Measurements from ENCODE around the gene IL21R. TPM values are rescaled to one million over a fixed set of nuclear protein-coding genes. Genes with fewer than 3 reads are reported as not detected.

IL21R gene
- 1.1 TPM for polyA plus RNA-seq (2013, experiment 1 of 2)
- 1.3 TPM for polyA plus RNA-seq (2013, experiment 2 of 2)

DNA sequence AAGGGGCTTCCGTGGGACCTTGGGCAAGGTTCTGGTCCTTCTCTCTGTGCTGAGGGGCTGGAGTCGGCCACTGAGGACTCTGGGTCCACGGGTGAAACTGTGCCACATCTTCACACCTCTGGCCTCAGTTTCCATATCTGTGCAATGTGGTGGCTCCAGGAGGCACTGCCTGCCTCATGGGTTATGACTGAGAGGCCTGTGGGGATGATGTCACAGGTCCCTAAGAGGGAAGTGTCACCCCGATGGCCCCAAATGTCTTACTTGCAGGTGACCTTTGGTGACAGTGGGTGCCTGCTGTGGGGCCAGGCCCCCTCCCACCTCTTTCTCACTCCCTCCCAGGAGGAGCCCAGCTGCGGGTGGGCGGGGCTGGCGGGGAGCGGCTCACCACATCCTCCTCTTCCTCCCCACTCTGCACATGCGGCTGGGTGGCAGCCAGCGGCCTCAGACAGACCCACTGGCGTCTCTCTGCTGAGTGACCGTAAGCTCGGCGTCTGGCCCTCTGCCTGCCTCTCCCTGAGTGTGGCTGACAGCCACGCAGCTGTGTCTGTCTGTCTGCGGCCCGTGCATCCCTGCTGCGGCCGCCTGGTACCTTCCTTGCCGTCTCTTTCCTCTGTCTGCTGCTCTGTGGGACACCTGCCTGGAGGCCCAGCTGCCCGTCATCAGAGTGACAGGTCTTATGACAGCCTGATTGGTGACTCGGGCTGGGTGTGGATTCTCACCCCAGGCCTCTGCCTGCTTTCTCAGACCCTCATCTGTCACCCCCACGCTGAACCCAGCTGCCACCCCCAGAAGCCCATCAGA is at the start of gene IL21R:
IL21R (plus strand) TSS at position 407 of the 801 bp plus-strand sequence. CDS start 27,898 bp downstream, outside the sequence.
- 53 to 59% methylated on average over 18 to 19 of the region's 23 CpGs for whole genome bisulfite sequencing, 2 experiments (ENCODE audit: insufficient coverage in 2 of 2)
- Histone ChIP-seq H3K36me3 (ENCODE audit: control insufficient read depth, insufficient read depth, low read length) (no peaks in the 10 kb centered on the region), H3K27ac (ENCODE audit: low read depth, low read length, severe bottlenecking) (no peak within 1 kb of the TSS), H3K4me1 (ENCODE audit: control insufficient read depth, insufficient read depth, low read length, poor library complexity, severe bottlenecking) (no peaks in the 10 kb centered on the region), H3K9me3 (ENCODE audit: control insufficient read depth, low read length) (no peaks in the 10 kb centered on the region), H3K4me3 (ENCODE audit: extremely low read depth, insufficient read depth, low read length, poor library complexity, severe bottlenecking) (no peak within 1 kb of the TSS)

DNA sequence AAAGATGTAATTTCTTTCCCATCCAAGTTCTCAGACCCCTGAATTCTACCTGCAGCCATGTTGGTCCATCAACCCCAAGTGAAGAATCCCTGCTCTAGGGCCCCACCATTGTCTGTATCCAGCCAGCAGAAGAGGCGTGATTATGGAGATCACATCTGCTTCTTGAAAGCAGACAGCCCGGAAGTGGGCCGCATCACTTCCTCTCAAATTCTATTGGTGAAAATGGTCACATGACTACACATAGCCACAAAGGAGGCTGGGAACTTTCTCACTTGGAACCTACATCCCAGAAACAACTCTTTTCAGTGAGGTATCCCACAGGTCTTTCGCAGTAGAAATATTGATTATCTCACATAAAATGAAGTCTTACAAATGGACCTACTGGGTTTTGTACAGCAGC is 48.1 kb upstream of the IL21R start:
- Histone ChIP-seq H3K4me3 (ENCODE audit: extremely low read depth, insufficient read depth, low read length, poor library complexity, severe bottlenecking) (no peak overlapping the region), H3K4me1 (ENCODE audit: control insufficient read depth, insufficient read depth, low read length, poor library complexity, severe bottlenecking) (no peaks in the 10 kb centered on the region), H3K36me3 (ENCODE audit: control insufficient read depth, insufficient read depth, low read length) (peaks cover 79% of the 10 kb centered on the region), H3K9me3 (ENCODE audit: control insufficient read depth, low read length) (no peaks in the 10 kb centered on the region), H3K27ac (ENCODE audit: low read depth, low read length, severe bottlenecking) (no peak overlapping the region)
- 94 to 100% methylated on average over 2 to 4 of the region's 4 CpGs for WGBS, 2 experiments (ENCODE audit: insufficient coverage in 2 of 2)

DNA sequence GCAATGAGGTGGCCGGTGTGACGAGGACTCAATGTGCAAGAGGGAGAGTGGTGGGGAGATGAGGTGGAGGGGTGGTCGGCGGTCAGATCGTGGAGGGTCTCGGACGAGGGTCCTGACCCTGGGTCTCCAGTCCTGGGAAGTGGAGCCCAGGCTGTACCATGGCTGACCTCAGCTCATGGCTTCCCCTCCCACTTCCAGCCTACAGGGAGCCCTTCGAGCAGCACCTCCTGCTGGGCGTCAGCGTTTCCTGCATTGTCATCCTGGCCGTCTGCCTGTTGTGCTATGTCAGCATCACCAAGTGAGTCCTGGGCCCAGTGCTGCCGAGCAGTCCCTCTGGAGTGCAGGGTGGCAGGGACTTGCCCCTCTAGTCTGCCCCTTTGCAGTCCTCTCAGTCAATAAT is 46.4 kb upstream of the IL21R start:
- 77 to 80% methylated on average over 5 to 7 of the region's 12 CpGs for WGBS, 2 experiments (ENCODE audit: insufficient coverage in 2 of 2)
- Histone ChIP-seq H3K27ac (ENCODE audit: low read depth, low read length, severe bottlenecking) (no peak overlapping the region), H3K9me3 (ENCODE audit: control insufficient read depth, low read length) (peaks cover 7% of the 10 kb centered on the region), H3K4me1 (ENCODE audit: control insufficient read depth, insufficient read depth, low read length, poor library complexity, severe bottlenecking) (no peaks in the 10 kb centered on the region), H3K36me3 (ENCODE audit: control insufficient read depth, insufficient read depth, low read length) (peaks cover 79% of the 10 kb centered on the region), H3K4me3 (ENCODE audit: extremely low read depth, insufficient read depth, low read length, poor library complexity, severe bottlenecking) (no peak overlapping the region)

DNA sequence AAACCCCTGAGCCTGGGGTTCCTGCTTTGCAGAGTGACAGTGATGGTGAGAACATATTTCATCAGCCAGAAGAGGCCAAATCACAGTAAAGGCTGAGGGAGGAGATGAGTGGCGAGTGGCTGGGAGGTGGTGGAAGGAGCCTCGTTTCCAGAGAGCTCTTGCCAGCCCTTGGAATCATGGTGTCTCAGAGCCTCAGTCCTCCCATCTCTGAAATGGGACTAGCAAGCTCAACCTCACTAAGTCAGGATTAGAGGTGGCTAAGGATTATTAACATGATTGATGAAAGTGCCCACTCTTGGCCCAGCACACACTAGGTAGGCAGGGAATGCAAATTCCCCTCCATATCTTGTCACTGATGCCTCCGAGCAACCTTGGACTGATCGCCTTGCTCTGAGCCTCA is 45.2 kb upstream of the IL21R start:
- 96 to 100% methylated on average over 2 to 4 of the region's 4 CpGs for WGBS, 2 experiments (ENCODE audit: insufficient coverage in 2 of 2)
- peaks cover 73% of the 10 kb centered on the region for H3K36me3 ChIP-seq (ENCODE audit: control insufficient read depth, insufficient read depth, low read length)

DNA sequence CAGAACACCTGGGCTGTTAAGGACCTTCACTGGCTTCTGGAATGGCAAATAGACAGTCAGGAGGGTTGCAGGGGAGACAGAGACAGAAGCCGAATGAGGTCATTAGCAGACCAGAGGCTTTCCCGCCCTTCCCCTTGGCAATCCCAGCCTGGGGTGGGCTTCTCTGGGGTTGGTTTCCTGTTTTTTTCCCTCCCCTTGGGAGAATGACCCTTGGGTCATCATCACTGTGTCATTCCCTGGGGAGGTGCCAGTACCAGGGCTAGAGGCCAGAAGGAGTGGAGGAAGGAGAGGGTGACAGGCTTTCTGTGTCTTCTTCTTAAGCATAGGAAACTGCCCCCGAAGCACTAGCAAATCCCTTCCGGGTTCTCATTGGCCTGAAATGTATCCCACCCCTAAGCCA is 42.9 kb upstream of the IL21R start:
- Histone ChIP-seq H3K4me3 (ENCODE audit: extremely low read depth, insufficient read depth, low read length, poor library complexity, severe bottlenecking) (no peak overlapping the region), H3K36me3 (ENCODE audit: control insufficient read depth, insufficient read depth, low read length) (peaks cover 67% of the 10 kb centered on the region), H3K27ac (ENCODE audit: low read depth, low read length, severe bottlenecking) (no peak overlapping the region), H3K4me1 (ENCODE audit: control insufficient read depth, insufficient read depth, low read length, poor library complexity, severe bottlenecking) (no peaks in the 10 kb centered on the region), H3K9me3 (ENCODE audit: control insufficient read depth, low read length) (peaks cover 7% of the 10 kb centered on the region)
- WGBS, 2 experiments (ENCODE audit: insufficient coverage in 2 of 2), result 97 to 100% methylated on average over 2 to 4 of the region's 4 CpGs

More for the DNA sequence above, 45.2 kb upstream of the IL21R start:
- H3K4me3 ChIP-seq (ENCODE audit: extremely low read depth, insufficient read depth, low read length, poor library complexity, severe bottlenecking), result no peak overlapping the region
- no peaks in the 10 kb centered on the region for H3K4me1 ChIP-seq (ENCODE audit: control insufficient read depth, insufficient read depth, low read length, poor library complexity, severe bottlenecking)
- H3K27ac ChIP-seq (ENCODE audit: low read depth, low read length, severe bottlenecking), result no peak overlapping the region
- peaks cover 7% of the 10 kb centered on the region for H3K9me3 ChIP-seq (ENCODE audit: control insufficient read depth, low read length)

DNA sequence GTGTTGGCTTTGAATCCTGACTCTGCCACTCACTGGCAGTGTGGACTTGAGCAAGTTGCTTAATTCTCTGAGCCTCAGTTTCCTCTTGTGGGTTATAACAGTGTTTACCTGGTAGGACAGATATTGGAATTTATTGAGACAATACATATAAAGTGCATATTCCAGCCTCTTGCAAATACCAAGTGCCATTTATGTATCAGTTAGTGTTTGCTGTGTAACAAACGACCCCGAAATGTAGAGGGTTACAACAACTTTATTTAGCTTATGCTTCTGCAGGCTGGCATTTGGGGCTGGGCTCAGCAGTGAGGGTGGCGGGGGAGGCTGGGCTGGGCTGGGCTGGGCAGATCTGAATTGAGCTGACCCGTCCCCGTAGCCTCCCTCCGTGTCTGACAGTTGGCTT is 42.4 kb upstream of the IL21R start:
- Histone ChIP-seq H3K4me3 (ENCODE audit: extremely low read depth, insufficient read depth, low read length, poor library complexity, severe bottlenecking) (no peak overlapping the region), H3K4me1 (ENCODE audit: control insufficient read depth, insufficient read depth, low read length, poor library complexity, severe bottlenecking) (no peaks in the 10 kb centered on the region), H3K36me3 (ENCODE audit: control insufficient read depth, insufficient read depth, low read length) (peaks cover 62% of the 10 kb centered on the region), H3K27ac (ENCODE audit: low read depth, low read length, severe bottlenecking) (no peak overlapping the region), H3K9me3 (ENCODE audit: control insufficient read depth, low read length) (peaks cover 7% of the 10 kb centered on the region)
- 97 to 100% methylated on average over 2 to 4 of the region's 6 CpGs for WGBS, 2 experiments (ENCODE audit: insufficient coverage in 2 of 2)

DNA sequence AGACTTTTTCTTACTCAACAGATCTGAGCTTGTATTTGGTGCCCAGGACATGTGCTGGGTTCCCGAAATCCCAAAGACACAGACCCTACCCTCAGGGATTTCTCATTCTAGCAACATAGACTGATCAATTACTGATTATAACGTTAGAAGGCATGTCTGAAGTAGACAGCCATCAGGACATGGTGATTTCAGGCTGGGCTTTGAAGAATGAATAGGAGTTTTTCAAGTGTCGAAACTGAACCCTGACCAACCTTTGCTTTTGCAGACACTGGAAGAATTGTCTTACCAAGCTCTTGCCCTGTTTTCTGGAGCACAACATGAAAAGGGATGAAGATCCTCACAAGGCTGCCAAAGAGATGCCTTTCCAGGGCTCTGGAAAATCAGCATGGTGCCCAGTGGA is 40.0 kb upstream of the IL21R start:
- 89 to 100% methylated on average over 2 to 3 of the region's 3 CpGs for WGBS, 2 experiments (ENCODE audit: insufficient coverage in 2 of 2)
- Histone ChIP-seq H3K36me3 (ENCODE audit: control insufficient read depth, insufficient read depth, low read length) (peaks cover 44% of the 10 kb centered on the region), H3K27ac (ENCODE audit: low read depth, low read length, severe bottlenecking) (no peak overlapping the region), H3K4me1 (ENCODE audit: control insufficient read depth, insufficient read depth, low read length, poor library complexity, severe bottlenecking) (peaks cover 9% of the 10 kb centered on the region), H3K9me3 (ENCODE audit: control insufficient read depth, low read length) (peaks cover 7% of the 10 kb centered on the region), H3K4me3 (ENCODE audit: extremely low read depth, insufficient read depth, low read length, poor library complexity, severe bottlenecking) (no peak overlapping the region)

DNA sequence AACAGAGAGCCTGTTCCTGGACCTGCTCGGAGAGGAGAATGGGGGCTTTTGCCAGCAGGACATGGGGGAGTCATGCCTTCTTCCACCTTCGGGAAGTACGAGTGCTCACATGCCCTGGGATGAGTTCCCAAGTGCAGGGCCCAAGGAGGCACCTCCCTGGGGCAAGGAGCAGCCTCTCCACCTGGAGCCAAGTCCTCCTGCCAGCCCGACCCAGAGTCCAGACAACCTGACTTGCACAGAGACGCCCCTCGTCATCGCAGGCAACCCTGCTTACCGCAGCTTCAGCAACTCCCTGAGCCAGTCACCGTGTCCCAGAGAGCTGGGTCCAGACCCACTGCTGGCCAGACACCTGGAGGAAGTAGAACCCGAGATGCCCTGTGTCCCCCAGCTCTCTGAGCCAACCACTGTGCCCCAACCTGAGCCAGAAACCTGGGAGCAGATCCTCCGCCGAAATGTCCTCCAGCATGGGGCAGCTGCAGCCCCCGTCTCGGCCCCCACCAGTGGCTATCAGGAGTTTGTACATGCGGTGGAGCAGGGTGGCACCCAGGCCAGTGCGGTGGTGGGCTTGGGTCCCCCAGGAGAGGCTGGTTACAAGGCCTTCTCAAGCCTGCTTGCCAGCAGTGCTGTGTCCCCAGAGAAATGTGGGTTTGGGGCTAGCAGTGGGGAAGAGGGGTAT is 39.3 kb upstream of the IL21R start:
- Histone ChIP-seq H3K9me3 (ENCODE audit: control insufficient read depth, low read length) (peaks cover 7% of the 10 kb centered on the region), H3K4me1 (ENCODE audit: control insufficient read depth, insufficient read depth, low read length, poor library complexity, severe bottlenecking) (peaks cover 9% of the 10 kb centered on the region), H3K36me3 (ENCODE audit: control insufficient read depth, insufficient read depth, low read length) (peaks cover 42% of the 10 kb centered on the region), H3K27ac (ENCODE audit: low read depth, low read length, severe bottlenecking) (no peak overlapping the region), H3K4me3 (ENCODE audit: extremely low read depth, insufficient read depth, low read length, poor library complexity, severe bottlenecking) (no peak overlapping the region)
- WGBS, 2 experiments (ENCODE audit: insufficient coverage in 2 of 2), result 92 to 96% methylated on average over 14 to 16 of the region's 16 CpGs

DNA sequence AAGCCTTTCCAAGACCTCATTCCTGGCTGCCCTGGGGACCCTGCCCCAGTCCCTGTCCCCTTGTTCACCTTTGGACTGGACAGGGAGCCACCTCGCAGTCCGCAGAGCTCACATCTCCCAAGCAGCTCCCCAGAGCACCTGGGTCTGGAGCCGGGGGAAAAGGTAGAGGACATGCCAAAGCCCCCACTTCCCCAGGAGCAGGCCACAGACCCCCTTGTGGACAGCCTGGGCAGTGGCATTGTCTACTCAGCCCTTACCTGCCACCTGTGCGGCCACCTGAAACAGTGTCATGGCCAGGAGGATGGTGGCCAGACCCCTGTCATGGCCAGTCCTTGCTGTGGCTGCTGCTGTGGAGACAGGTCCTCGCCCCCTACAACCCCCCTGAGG is 38.7 kb upstream of the IL21R start:
- no peak overlapping the region for H3K27ac ChIP-seq (ENCODE audit: low read depth, low read length, severe bottlenecking)
- no peak overlapping the region for H3K4me3 ChIP-seq (ENCODE audit: extremely low read depth, insufficient read depth, low read length, poor library complexity, severe bottlenecking)
- peaks cover 9% of the 10 kb centered on the region for H3K4me1 ChIP-seq (ENCODE audit: control insufficient read depth, insufficient read depth, low read length, poor library complexity, severe bottlenecking)
- H3K9me3 ChIP-seq (ENCODE audit: control insufficient read depth, low read length), result peaks cover 7% of the 10 kb centered on the region
- 93% methylated on average over 5 of the region's 5 CpGs for WGBS, 2 experiments (ENCODE audit: insufficient coverage in 2 of 2)
- peaks cover 40% of the 10 kb centered on the region for H3K36me3 ChIP-seq (ENCODE audit: control insufficient read depth, insufficient read depth, low read length)

DNA sequence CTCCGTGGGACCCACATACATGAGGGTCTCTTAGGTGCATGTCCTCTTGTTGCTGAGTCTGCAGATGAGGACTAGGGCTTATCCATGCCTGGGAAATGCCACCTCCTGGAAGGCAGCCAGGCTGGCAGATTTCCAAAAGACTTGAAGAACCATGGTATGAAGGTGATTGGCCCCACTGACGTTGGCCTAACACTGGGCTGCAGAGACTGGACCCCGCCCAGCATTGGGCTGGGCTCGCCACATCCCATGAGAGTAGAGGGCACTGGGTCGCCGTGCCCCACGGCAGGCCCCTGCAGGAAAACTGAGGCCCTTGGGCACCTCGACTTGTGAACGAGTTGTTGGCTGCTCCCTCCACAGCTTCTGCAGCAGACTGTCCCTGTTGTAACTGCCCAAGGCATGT is 38.2 kb upstream of the IL21R start:
- WGBS, 2 experiments (ENCODE audit: insufficient coverage in 2 of 2), result 90 to 96% methylated on average over 9 of the region's 9 CpGs
- Histone ChIP-seq H3K4me1 (ENCODE audit: control insufficient read depth, insufficient read depth, low read length, poor library complexity, severe bottlenecking) (peaks cover 9% of the 10 kb centered on the region), H3K36me3 (ENCODE audit: control insufficient read depth, insufficient read depth, low read length) (peaks cover 37% of the 10 kb centered on the region), H3K9me3 (ENCODE audit: control insufficient read depth, low read length) (peaks cover 7% of the 10 kb centered on the region), H3K4me3 (ENCODE audit: extremely low read depth, insufficient read depth, low read length, poor library complexity, severe bottlenecking) (no peak overlapping the region), H3K27ac (ENCODE audit: low read depth, low read length, severe bottlenecking) (no peak overlapping the region)

All from mesodermal cell (in vitro differentiated cells).